HepG2 (cell line): ENCODE data around the gene CIAO2B. TPM values are rescaled to one million over a fixed set of nuclear protein-coding genes. Genes with fewer than 3 reads are reported as not detected.
"Not testable (repeated sequence)": the region's sequence is repeated elsewhere in the genome, so short reads cannot be mapped to it uniquely, and the experiment has no call there.

Experiments used
- ATAC-seq: fragments of 200-7000 bp; cut with Tn5 transposase; 3 replicates; pipeline ENCODE4 v1.9.1; 2020; ENCODE audit warnings: mild to moderate bottlenecking, moderate library complexity
- BruUV-seq: library from RNA; stranded (reverse); fragments of 400-500 nt; replicated peaks from 2 replicates; lab custom pipeline; 2021; lab: Mats Ljungman, UMichigan
- CTCF ChIA-PET: fragments of 300-600 bp; formaldehyde crosslinking; extraction: SDS; loops from one replicate; lab custom pipeline; 2021; ENCODE audit warnings: low total read pairs, inconsistent platforms, low intra/inter-chr PET ratio; lab: Yijun Ruan, JAX
- POLR2A ChIA-PET: fragments of 350-600 bp; sonication (Branson Sonifier 250); formaldehyde crosslinking; loops from one replicate; lab custom pipeline; 2020; ENCODE audit warnings: antibody characterized with exemption, inconsistent platforms; lab: Yijun Ruan, JAX
- DNase-seq: peaks from one replicate; pipeline ENCODE4 v3.0.0-alpha.2; 2015; ENCODE audit warnings: low spot score
- FAIRE-seq: peaks from 3 replicates; lab custom pipeline; 2011; peaks lifted over from hg19 to GRCh38; lab: Jason Lieb, UNC
- H2AFZ ChIP-seq: one replicate; pipeline ENCODE4 v1.6.1; 2011; ENCODE audit warnings: low read length, inconsistent platforms
- H3K27ac ChIP-seq: fragments of 300-600 bp; 3 replicates; pipeline ENCODE4 v1.8.0; 2011; ENCODE audit warnings: mixed run types, mild to moderate bottlenecking, mixed read lengths, low read length, inconsistent platforms; ENCODE audit not compliant: insufficient read depth; ENCODE audit errors: extremely low read length
- H3K27me3 ChIP-seq, 2 experiments: fragments of 200-600 bp in 1 of 2; 2 replicates in 1 of 2; 3 replicates in 1 of 2; pipeline versions ENCODE4 v1.6.0 to v1.8.0; 2011; ENCODE audit warnings: low read length in 2 of 2, mild to moderate bottlenecking in 2 of 2, moderate library complexity in 2 of 2, inconsistent platforms in 1 of 2; ENCODE audit not compliant: insufficient read depth in 2 of 2, control insufficient read depth in 1 of 2
- H3K36me3 ChIP-seq, 2 experiments: fragments of 200-600 bp in 1 of 2; replicated peaks in 1 of 2; 2 replicates in 1 of 2; 3 replicates in 1 of 2; pipeline versions ENCODE4 v1.5.1 to v1.8.0; 2011; ENCODE audit warnings: low read length in 2 of 2, inconsistent platforms in 1 of 2; ENCODE audit not compliant: insufficient read depth in 2 of 2, control insufficient read depth in 1 of 2
- H3K4me1 ChIP-seq: 2 replicates; pipeline ENCODE4 v1.5.1; 2012; ENCODE audit warnings: low read length, inconsistent platforms; ENCODE audit not compliant: insufficient read depth
- H3K4me2 ChIP-seq: 2 replicates; pipeline ENCODE4 v1.6.0; 2011; ENCODE audit warnings: low read depth, low read length, inconsistent platforms
- H3K4me3 ChIP-seq, 3 experiments: fragments of 200-600 bp in 1 of 3; sonication (generic), shearing (Covaris generic) in 1 of 3; replicated peaks in 1 of 3; 2 replicates each; pipeline ENCODE4 v1.5.1; 2011 to 2016; ENCODE audit warnings: low read length in 3 of 3, inconsistent platforms in 2 of 3, low read depth in 2 of 3, mild to moderate bottlenecking in 2 of 3, control low read depth in 1 of 3, mixed read lengths in 1 of 3; ENCODE audit not compliant: insufficient read depth in 1 of 3
- H3K79me2 ChIP-seq: one replicate; pipeline ENCODE4 v1.6.1; 2011; ENCODE audit warnings: low read length, inconsistent platforms; ENCODE audit not compliant: insufficient read depth
- H3K9ac ChIP-seq: 2 replicates; pipeline ENCODE4 v1.6.0; 2011; ENCODE audit warnings: mild to moderate bottlenecking, low read depth, low read length, inconsistent platforms; ENCODE audit not compliant: insufficient read depth
- H3K9me3 ChIP-seq: 2 replicates; pipeline ENCODE4 v1.5.1; 2012; ENCODE audit warnings: mild to moderate bottlenecking, low read length
- H4K20me1 ChIP-seq: 2 replicates; pipeline ENCODE4 v1.6.0; 2011; ENCODE audit warnings: inconsistent platforms, mild to moderate bottlenecking, low read length, moderate library complexity; ENCODE audit not compliant: insufficient read depth
- BRF2 ChIP-seq: sonication (generic); formaldehyde crosslinking; IDR thresholded peaks from 2 replicates; pipeline ENCODE4 v1.8.1; 2022; ENCODE audit warnings: mild to moderate bottlenecking, missing genetic modification reagents
- LCORL ChIP-seq, 2 experiments: fragments of 450-650 bp in 1 of 2; sonication (generic) in 1 of 2; formaldehyde crosslinking in 1 of 2; IDR thresholded peaks; 2 replicates each; pipeline versions ENCODE4 v1.5.0 to v1.6.1; 2017 to 2020; ENCODE audit warnings: antibody characterized with exemption in 1 of 2, missing genetic modification reagents in 1 of 2
- POLR2A ChIP-seq, 2 experiments: IDR thresholded peaks; 2 replicates each; pipeline ENCODE4 v1.6.1; 2011; ENCODE audit warnings: low read depth in 2 of 2, low read length in 2 of 2, mild to moderate bottlenecking in 1 of 2, moderate library complexity in 1 of 2; ENCODE audit not compliant: insufficient read depth in 1 of 2
- SSRP1 ChIP-seq: IDR thresholded peaks from 2 replicates; pipeline ENCODE4 v1.6.1; 2016; ENCODE audit warnings: control low read depth
- ZC3H13 ChIP-seq: sonication (generic); formaldehyde crosslinking; IDR thresholded peaks from 2 replicates; pipeline ENCODE4 v1.8.1; 2023; ENCODE audit warnings: mild to moderate bottlenecking, missing genetic modification reagents, moderate library complexity
- ZNF121 ChIP-seq: sonication (generic); formaldehyde crosslinking; IDR thresholded peaks from 2 replicates; pipeline ENCODE4 v1.5.0; 2020; ENCODE audit warnings: mild to moderate bottlenecking, missing genetic modification reagents
- ZNF460 ChIP-seq: sonication (generic); formaldehyde crosslinking; IDR thresholded peaks from 2 replicates; pipeline ENCODE4 v1.5.1; 2020; ENCODE audit warnings: missing genetic modification reagents, mild to moderate bottlenecking, borderline replicate concordance
- WGBS: methylation state at CpG from one replicate; pipeline ENCODE4 v1.1.6; 2017; ENCODE audit warnings: low lambda C conversion rate; 5-methylcytosine and 5-hydroxymethylcytosine counted together
- in situ Hi-C: cut with HindIII; loops from 2 replicates; pipeline ENCODE4 v1.10.0; 2017; ENCODE audit warnings: low pct_unique_long_range_greater_than_20kb; ENCODE audit not compliant: extremely low pct_ligation_motif_present
- intact Hi-C: fragments of 100-400 bp; cut with micrococcal nuclease; formaldehyde crosslinking; loops from one replicate; pipeline ENCODE4 v1.10.0; 2022; ENCODE audit not compliant: unreplicated experiment
- polyA plus RNA-seq, 8 experiments: library from polyadenylated mRNA; depleted of rRNA in 3 of 8; stranded (reverse) in 7 of 8; unstranded in 1 of 8; fragments of >200 nt; fragmentation: Illumina TruSeq in 4 of 8; extraction: Trizol in 4 of 8; gene quantifications; 2 replicates each; pipeline versions ENCODE4 v1.2.1 to v1.2.3, GENCODE V29; 2011 to 2016; ENCODE audit warnings: low read depth in 4 of 8, missing spikeins in 1 of 8, mixed read lengths in 1 of 8; ENCODE audit not compliant: insufficient read depth in 1 of 8
- total RNA-seq, 5 experiments: library from RNA; depleted of rRNA; stranded (reverse); fragments of >200 nt; fragmentation: Illumina TruSeq; extraction: Trizol; gene quantifications; 2 replicates each; pipeline ENCODE4 v1.2.3, GENCODE V29; 2016; ENCODE audit warnings: low read depth in 1 of 5

The CIAO2B gene
- total and polyA plus RNA-seq, 2 of the 13 experiments (the other 11 are each of a cell fraction or from before 2014, with no cell fraction given) = 157 to 293 TPM

GRCh38 chr16:66945939-66946338 is 11.7 kb upstream of the CIAO2B start:
- peaks cover 34% of the 10 kb centered on the region for H3K4me1 ChIP-seq
- peaks cover 14 to 30% of the 10 kb centered on the region in 2 experiments; a peak in 4 of 5 replicates for H3K36me3 ChIP-seq
- ATAC-seq = no peak
- no peak overlapping the region for H3K9ac ChIP-seq
- WGBS = 87% methylated on average over 4 of the region's 4 CpGs
- no peak overlapping the region for H2AFZ ChIP-seq
- H3K4me3 ChIP-seq = no peak overlapping the region
- in situ Hi-C loops = no loop called here
- H3K9me3 ChIP-seq = no peaks in the 10 kb centered on the region
- intact Hi-C loops = no loop called here
- no peak overlapping the region for H3K27ac ChIP-seq
- no peak for DNase-seq
- FAIRE-seq = no peak
- POLR2A ChIA-PET = no interaction called here
- no peaks in the 10 kb centered on the region; the same call in 1 of the 2 replicates for H4K20me1 ChIP-seq
- TF ChIP-seq ZNF121 (CRISPR knock-in tag) = peak; percentile 78; the same call in 1 of the 2 replicates
- TF ChIP-seq LCORL (IDR thresholded peaks at IDR 0.05) = no peak
- TF ChIP-seq LCORL (CRISPR knock-in tag; IDR thresholded peaks at IDR 0.05) = no peak
- peak; percentile 16; the same call in 1 of the 2 replicates for TF ChIP-seq SSRP1 (CRISPR knock-in tag)
- TF ChIP-seq POLR2A (IDR thresholded peaks at IDR 0.05; ENCODE audit: insufficient read depth in 1 of 2, low read depth in 2 of 2, low read length in 2 of 2) = peak in 1 of 2 experiments; percentile 12; a peak in 1 of 4 replicates
- TF ChIP-seq, all 625 proteins: peak for 3
- H3K27me3 ChIP-seq = peaks cover 4 to 24% of the 10 kb centered on the region in 2 experiments; a peak in 4 of 5 replicates
- H3K79me2 ChIP-seq = no peaks in the 10 kb centered on the region
- BruUV-seq = no TSS peak
- H3K4me2 ChIP-seq = no peak overlapping the region
- CTCF ChIA-PET = no interaction called here

GRCh38 chr16:66944971-66945370 is 10.8 kb upstream of the CIAO2B start:
- H3K4me2 ChIP-seq, intact Hi-C loops, H3K79me2 ChIP-seq, H3K4me3 ChIP-seq, DNase-seq, BruUV-seq, ATAC-seq, FAIRE-seq, in situ Hi-C loops, H2AFZ ChIP-seq, H3K27ac ChIP-seq, H3K9me3 ChIP-seq, H4K20me1 ChIP-seq, CTCF ChIA-PET, H3K9ac ChIP-seq: not testable (repeated sequence)
- 93% methylated on average over 9 of the region's 9 CpGs for WGBS
- peaks cover 23 to 40% of the 10 kb centered on the region in 2 experiments for H3K36me3 ChIP-seq
- peaks cover 34% of the 10 kb centered on the region for H3K4me1 ChIP-seq
- POLR2A ChIA-PET = interaction anchor here (1.0 kb wide), 1 partner anchor 9 kb away, joined by 3 read pairs; no protein-coding TSS in a partner anchor
- peaks cover 4 to 20% of the 10 kb centered on the region in 2 experiments; a peak in 4 of 5 replicates for H3K27me3 ChIP-seq
- TF ChIP-seq BRF2 (CRISPR knock-in tag) (0 out of 2 replicates have a peak, but pooled peaks have one; percentile 9), ZC3H13 (CRISPR knock-in tag) (0 out of 2 replicates have a peak, but pooled peaks have one; percentile 52), ZNF460 (CRISPR knock-in tag) (peak; percentile 39; the same call in 1 of the 2 replicates)
- TF ChIP-seq, all 625 proteins: peak for 3; not testable (repeated sequence) for 622
